Head of caudate nucleus (tissue), 42 donors: ENCODE measurements around the gene NRL.
"Not testable (repeated sequence)": the region's sequence is repeated elsewhere in the genome, so short reads cannot be mapped to it uniquely, and the experiment has no call there.

Source experiments
- DNase-seq, 42 donors: peaks; one replicate each; pipeline versions ENCODE4 v3.0.0 to v3.0.0-alpha.2; 2020 to 2021; ENCODE audit warnings: mixed read lengths in 7 of 42
- intact Hi-C: fragments of 100-400 bp; cut with DNase I; formaldehyde crosslinking; loops from one replicate; pipeline ENCODE4 v1.15.0; 2022

The NRL gene

DNA sequence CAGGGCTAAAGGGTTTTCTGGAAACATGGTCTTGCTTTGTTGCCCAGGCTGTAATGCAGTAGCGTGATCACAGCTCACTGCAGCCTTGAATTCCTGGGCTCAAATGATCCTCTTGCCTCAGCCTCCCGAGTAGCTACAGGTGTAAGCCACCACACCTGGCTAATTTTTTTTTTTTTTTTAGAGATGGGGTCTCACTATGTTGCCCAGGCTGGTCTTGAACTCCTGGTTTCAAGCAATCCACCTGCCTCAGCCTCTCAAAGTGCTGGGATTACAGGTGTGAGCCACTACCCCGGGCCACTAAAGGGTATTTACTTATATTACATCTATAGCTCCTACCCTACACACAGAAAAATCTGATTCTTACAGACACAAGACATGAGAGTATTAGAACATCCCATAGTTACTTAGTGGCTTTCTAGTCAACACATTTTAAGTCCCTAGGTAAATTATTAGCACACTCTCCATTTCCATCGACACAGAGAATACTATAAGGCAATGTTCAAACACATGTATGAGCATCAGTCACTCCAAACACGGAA is 6.3 kb downstream of the NRL start:
- intact Hi-C loops: no loop called here
- DNase-seq: no peak

DNA sequence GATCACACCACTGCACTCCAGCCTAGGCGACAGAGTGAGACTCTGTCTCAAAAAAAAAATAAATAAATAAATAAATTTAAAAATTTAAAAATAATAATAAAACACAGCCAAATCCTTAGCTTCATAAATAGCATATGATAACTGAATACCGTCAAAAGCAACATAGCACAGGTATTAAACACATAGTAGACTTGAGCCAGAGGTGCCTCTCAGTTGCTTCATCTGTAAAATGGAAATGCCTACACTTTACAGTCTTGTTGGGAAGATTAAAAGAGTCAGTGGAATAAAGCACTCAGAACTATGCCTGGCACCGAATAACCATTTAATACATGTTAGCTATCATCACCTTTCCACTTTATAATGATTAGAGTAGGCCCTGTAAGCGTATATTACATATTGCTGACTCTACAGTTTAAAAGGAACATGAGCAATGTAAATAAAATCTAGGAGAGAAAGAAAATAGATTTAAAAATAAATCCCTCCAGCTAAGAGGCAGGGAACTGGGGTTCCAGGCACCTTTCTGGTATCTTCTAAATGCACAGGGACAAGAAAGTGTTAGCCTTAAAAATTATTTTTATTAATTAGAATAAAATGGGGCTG is 8.0 kb downstream of the NRL start:
- no peak for DNase-seq
- intact Hi-C loops: no loop called here

DNA sequence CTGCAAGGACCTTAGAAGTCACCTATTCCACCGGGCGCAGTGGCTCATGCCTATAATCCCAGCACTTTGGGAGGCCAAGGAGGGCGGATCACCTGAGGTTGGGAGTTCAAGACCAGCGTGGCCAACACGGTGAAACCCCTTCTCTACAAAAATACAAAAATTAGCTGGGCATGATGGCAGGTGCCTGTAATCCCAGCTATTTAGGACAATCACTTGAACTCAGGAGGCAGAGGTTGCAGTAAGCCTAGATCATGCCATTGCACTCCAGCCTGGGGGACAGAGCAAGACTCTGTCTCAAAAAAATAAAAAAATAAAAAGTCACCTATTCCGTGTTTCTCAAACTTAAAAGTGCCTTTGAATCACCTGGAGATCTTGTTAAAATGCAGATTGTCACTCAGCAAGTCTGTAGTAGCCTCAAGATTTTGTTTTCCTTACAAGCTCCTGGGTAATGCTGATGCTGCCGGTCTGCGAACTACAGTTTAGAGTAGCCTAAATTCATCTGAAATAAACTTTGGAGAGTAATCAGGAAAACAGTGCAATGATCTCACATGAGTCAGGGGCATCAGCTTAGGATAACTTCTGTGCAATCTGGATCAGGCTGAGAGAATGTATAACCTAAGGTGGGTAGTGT is 9.0 kb downstream of the NRL start:
- intact Hi-C loops, DNase-seq: not testable (repeated sequence)

DNA sequence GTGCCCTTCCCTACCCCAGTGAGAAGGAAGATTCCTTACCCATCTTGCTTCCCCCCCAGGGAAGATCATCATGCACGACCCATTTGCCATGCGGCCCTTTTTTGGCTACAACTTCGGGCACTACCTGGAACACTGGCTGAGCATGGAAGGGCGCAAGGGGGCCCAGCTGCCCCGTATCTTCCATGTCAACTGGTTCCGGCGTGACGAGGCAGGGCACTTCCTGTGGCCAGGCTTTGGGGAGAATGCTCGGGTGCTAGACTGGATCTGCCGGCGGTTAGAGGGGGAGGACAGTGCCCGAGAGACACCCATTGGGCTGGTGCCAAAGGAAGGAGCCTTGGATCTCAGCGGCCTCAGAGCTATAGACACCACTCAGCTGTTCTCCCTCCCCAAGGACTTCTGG is 11.3 kb downstream of the NRL start:
- intact Hi-C loops: no loop called here
- DNase-seq: no peak

DNA sequence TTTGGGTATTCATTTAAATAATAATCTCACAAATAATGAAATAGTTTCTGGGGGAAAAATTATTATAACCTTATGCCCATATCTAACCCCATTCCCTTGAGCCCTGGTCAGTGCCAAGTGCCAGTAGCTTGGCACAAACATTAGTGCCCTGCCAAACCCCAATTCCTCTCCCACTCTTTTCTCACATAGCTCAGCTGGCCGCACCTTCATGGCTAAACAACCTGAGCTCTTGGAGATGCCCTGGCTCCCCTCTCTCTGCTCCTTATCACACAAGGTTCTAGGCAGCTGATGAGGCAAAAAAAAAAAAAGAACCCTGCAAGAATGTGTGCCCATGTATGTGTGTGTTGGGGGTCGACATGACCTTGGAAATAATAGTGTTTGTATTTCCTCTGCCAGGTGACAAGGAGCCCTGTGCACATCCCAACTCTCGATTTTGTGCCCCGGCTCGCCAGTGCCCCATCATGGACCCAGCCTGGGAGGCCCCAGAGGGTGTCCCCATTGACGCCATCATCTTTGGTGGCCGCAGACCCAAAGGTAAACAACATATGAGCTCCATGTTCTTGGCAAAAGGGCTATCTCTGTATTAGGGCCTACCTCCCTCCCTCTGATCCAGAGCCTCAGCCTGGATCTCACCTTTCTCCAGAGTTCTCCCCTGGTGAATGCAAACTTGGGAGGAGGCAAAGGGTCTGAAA is 12.2 kb downstream of the NRL start:
- no peak for DNase-seq
- intact Hi-C loops: no loop called here

DNA sequence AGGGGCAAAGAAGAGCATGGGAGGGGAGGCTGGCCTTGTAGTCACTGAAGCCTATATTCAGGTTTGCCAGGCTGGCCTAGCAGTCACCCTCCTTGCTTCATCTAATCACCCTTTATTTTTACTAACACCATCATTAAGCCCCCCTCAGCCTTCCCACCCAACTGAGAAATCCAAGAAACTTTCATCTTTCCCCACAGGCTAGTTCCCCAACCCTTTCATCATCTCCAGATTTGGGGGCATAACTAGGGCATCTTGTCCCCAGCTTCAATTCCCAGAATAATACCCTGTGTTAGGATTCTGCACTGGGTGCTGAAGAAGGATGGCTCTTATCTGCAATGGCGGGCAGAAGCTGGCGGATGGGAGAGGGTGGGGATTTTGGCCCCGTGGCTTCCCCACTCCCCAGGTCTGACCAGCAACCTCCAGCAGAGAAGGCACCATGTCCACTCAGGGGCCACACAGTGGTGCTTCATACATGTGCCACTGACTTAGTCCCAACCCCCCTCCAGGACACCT is 13.7 kb downstream of the NRL start:
- no peak for DNase-seq
- intact Hi-C loops: no loop called here

DNA sequence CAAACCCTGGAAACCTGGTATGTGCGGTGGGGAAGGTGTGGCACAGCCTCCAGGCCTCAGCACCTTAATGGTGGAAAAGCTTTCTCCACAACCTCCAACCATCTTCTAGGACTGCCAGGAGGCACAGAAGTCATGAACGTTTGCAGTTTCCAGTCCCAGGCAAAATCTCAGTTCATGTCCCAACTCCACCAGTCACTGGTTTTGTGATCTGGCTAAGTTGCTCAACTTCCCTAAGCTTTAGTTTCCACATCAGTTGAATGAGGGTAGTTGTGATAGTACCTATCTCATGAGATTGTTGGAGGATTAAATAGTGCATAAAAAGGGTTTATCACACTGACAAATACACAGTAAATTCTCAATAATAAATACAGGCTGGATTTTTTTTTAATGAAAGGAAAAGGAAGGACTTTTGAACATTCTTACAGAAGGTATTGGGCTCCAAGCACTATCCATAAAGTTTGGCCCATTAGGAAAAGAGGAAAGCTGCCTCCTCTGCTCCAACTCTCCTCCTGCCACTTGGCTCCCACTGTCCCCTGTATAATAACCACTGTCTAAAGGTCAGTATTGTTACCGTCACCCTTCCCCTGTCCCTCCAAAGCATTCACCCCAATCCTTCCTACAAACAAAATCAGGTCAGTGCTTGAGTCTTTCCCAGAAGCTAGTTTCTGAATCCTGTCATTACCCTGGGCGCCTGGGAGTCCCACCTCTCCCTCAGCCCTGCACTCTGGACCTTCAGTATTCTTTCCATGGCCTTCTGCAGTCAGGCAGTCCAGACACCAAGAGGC is 14.4 kb downstream of the NRL start:
- intact Hi-C loops: no loop called here

DNA sequence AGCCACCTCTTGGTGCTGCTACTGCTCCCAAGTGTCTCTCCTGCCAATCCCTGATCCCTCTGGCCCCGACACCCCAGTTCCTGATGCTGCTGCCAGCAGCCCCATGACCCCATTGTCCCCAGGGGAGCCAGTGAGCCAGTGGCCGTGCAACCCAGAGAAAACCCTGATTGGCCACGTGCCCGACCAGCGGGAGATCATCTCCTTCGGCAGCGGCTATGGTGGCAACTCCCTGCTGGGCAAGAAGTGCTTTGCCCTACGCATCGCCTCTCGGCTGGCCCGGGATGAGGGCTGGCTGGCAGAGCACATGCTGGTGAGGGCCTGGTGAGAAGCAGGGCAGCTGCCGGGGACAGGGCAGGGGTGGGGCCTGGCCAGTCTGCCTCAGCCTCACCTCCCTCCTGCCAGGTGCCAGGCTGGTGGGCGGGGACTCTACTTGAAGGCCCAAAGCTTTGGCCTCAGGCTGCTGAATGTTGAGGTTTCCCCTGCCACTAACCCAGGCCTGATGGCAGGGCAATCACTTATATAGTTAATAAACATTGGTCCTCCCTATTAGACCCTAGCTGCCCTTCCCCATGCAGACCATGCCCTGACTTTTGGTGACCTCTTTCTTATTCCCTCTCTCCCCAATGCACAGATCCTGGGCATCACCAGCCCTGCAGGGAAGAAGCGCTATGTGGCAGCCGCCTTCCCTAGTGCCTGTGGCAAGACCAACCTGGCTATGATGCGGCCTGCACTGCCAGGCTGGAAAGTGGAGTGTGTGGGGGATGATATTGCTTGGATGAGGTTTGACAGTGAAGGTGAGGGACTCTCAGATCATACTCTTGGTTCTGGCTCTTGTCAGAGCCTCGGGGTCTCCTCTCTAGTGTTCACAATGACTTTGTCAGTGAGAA is 15.6 kb downstream of the NRL start:
- intact Hi-C loops: no loop called here
- peak in 14 of 42 donors; percentile 16 to 61 (median 38) for DNase-seq

More for the DNA sequence above, 14.4 kb downstream of the NRL start:
- DNase-seq: no peak

DNA sequence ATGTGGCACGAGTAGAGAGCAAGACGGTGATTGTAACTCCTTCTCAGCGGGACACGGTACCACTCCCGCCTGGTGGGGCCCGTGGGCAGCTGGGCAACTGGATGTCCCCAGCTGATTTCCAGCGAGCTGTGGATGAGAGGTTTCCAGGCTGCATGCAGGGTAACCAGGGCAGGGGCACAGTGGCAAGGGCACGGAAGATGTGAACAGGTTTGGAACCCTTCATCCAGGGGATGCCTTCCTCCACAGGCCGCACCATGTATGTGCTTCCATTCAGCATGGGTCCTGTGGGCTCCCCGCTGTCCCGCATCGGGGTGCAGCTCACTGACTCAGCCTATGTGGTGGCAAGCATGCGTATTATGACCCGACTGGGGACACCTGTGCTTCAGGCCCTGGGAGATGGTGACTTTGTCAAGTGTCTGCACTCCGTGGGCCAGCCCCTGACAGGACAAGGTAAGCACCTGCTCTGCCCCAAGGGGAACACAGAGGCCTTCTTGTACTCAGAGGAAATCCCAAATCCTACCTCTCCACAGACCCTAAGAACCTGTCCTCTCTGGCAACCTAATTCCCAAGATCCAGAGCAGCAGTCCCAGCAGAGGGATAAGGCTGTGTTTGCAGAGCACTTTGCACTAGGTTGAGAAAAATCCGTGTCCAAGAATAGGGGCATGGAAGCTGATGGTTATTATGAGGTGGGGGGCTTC is 16.4 kb downstream of the NRL start:
- no peak for DNase-seq
- intact Hi-C loops: no loop called here

DNA sequence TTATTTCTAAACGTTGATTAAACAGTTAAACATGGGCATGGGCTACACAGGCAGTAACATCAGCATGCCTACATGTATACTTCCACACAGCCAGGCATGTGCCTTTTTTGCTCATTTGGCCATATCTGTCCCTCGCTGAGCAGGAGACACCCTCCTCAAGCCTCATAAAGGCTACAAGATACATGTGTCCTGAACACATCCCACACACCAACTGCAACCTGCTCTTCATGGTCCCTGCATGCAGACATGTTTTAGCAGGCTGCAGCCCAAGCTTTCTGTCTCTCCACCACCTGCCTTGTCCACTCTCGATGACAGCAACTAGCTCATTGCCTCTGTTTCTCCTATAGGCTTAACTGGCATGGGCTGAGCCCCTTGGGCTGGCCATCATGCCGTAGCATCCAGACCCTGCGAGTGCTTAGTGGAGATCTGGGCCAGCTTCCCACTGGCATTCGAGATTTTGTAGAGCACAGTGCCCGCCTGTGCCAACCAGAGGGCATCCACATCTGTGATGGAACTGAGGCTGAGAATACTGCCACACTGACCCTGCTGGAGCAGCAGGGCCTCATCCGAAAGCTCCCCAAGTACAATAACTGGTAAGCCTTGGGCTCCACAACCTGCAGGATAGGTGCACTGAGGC is 18.1 kb downstream of the NRL start:
- DNase-seq: no peak
- intact Hi-C loops: no loop called here

DNA sequence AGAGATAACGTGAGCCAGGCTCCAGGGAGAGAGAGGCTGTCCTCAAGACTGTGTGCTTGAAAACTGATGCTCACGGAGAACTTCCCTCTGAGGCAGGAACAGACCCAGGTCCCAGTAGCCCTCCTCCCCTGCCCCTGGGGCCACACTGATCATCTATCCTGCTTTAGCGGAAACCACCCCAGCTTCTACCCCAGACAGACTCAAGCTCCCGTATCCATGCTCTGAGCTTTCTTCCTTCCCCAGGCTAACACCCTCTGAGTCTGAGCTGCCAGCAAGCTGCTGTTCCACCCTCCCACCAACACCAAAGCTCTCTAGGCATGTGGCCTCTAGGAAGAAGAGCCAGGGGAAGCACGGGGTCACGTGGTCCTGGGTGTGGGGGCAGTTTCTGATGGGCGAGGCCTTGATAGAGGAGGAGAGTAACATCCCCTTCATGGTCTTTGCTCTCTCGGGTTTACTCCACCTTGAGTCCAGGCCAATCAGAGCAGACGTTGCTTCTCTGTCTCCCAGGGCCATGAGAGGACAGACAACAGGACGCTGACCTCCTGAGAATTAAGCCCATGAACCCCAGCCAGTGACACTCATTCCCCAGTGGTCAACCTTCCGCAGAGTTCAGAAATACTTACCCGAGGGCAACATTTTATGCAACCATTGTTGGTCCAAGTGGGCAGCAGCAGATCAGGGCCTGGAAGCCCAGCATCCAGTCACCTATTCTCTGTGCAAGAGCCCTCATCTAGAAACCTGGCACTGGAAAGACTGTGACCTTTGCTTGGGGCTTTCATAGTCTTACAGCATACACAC is 19.3 kb downstream of the NRL start:
- intact Hi-C loops: no loop called here
- DNase-seq: peak in 15 of 42 donors; percentile 24 to 62 (median 36)

DNA sequence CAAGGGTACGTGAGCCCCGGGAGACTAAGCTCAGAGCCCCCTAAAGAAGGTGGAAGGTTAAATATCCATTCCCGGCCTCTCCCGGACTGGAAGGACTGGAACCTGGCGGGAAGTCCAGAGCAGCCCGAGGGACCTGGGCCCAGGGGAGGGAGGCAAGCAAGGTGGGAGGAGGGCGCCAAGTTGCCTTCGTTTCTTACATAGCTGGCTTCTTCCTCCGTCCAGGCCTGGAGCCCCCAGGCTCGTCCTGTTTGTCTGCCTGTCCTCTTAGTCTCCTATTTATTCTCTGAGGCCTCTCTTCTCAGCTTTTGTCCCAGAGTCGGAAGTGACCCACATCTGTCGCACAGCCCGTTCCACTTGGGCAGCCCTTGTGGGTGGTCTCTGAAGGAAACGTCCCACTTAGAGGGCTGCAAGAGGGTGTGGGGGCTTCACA is 19.9 kb downstream of the NRL start:
- intact Hi-C loops: loop anchor here (5.0 kb wide), 1 partner anchor 38 kb away; no protein-coding TSS in a partner anchor
- no peak for DNase-seq

DNA sequence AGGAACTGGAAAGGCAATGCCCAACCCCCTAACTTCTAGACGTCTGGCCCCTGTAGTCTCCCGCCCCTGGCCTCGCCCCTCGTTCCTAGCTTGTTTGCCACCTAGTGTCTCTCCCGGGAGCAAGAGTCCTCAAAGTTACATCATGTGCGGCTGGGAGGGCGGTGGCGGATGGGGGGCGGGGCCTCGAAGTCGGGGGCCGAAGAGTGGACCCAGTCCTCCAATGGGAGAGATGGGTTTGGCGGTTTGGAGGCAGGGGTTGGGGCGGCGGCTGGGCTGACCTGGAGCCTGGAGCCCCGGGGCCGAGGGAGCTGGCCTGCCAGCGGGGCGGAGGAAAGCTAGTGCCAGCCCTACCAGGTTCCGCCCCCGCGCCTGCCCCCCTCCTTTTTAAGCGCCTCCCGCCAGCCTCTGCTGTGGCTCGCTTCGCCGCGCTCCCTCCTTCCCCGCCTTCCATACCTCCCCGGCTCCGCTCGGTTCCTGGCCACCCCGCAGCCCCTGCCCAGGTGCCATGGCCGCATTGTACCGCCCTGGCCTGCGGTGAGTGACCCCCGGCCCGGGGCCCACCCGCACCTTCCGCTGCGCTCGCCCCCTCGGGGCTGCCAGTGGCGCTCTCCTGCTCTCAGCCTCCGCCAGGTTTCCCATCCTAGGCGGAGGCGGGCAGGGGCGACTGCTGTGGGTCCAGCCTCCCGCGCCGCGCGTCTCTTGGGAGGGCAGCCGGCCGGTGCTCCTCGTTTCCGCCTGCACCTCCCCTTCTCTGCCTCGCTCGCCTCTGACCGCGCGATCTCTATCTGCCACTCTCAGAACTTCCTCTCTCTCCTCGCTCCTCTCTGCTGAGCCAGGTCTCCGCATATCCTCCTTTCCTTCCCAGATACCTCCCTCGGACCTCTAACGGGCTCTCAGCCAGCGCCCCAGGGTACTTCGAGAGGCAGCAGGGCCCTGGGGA is 20.6 kb downstream of the NRL start, which contains the start of gene PCK2:
Gene PCK2 (plus strand): TSS at position 411 of the 940 bp plus-strand sequence. CDS start 95 bp downstream, at position 506.
- intact Hi-C loops: loop anchor here (5.0 kb wide), 1 partner anchor 37 kb away; no protein-coding TSS in a partner anchor
- DNase-seq: peak; percentile 39 to 90 (median 77)

DNA sequence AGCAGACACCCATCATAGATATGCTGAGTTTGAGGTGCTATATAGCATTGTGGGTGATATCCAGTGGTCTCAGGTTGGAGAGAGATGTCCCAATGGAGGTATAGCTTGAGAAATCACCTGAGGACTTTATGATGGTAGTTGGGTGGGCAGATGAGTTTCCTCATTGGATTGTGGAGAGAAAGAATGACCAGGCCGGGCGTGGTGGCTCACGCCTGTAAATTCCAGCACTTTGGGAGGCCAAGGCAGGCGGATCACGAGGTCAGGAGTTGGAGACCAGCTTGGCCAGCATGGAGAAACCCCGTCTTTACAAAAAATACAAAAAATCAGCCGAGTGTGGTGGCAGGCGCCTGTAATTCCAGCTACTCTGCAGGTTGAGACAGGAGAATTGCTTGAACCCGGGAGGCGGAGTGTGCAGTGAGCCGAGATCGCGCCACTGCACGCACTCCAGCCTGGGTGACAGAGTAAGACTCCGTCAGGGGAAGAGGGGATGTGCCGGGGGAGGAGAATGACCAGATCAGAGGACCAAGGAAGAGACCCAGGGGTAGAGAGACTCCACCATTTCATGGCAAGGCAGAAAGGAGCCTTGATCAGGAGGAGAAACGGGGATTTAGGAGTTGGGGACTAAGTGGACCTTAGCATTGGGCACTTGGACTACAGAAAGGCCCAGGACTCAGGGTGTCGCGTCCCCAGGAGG is 21.4 kb downstream of the NRL start:
- intact Hi-C loops: loop anchor here (5.0 kb wide), 1 partner anchor 36 kb away; no protein-coding TSS in a partner anchor
- DNase-seq: peak in 1 of 42 donors; percentile 11
